ENCODE measurements around the gene CTNNA3. TPM values are rescaled to one million over a fixed set of nuclear protein-coding genes. Genes with fewer than 3 reads are reported as not detected.

CTNNA3 gene
- total RNA-seq, 1 experiment from 2014 or later = 0.02 TPM

DNA sequence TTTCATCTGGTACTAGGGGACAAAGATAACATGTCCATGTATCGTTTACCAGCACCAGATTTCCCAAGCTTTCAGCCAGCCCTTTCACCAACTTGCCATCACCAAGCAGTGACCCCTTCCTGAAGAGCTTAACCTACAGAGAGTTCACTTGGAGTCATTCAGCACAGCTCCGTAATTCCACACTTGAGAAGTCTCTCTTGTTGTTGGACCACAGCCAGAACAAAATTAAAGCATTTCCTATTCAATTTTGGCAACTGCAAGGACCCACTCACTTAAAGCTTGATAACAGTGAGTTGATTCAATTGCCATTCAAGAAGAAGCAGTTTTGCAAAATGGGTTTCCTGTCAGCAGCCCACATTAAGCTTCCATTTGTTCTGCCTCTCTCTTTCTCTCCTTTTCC lies 858.7 kb downstream of the CTNNA3 start:
- H3K27me3 Mint-ChIP-seq (ENCODE audit: insufficient read depth, unreplicated experiment) = no peaks in the 10 kb centered on the region
- no peaks in the 10 kb centered on the region for H3K9me3 Mint-ChIP-seq (ENCODE audit: unreplicated experiment)
- no peaks in the 10 kb centered on the region for H3K36me3 Mint-ChIP-seq (ENCODE audit: insufficient read depth, unreplicated experiment)
- intact Hi-C loops (cut with micrococcal nuclease) = no loop called here
- DNase-seq (ENCODE audit: unreplicated experiment) = no peak
- no peak overlapping the region for H3K4me3 Mint-ChIP-seq (ENCODE audit: unreplicated experiment)
- no peak overlapping the region for H3K27ac Mint-ChIP-seq (ENCODE audit: low read depth, unreplicated experiment)
- peaks cover 5% of the 10 kb centered on the region for H3K4me1 Mint-ChIP-seq (ENCODE audit: insufficient read depth, unreplicated experiment)
- ChIA-PET POLR2A (no interaction called here), CTCF (no interaction called here)
- TF ChIP-seq, protein P1, sequence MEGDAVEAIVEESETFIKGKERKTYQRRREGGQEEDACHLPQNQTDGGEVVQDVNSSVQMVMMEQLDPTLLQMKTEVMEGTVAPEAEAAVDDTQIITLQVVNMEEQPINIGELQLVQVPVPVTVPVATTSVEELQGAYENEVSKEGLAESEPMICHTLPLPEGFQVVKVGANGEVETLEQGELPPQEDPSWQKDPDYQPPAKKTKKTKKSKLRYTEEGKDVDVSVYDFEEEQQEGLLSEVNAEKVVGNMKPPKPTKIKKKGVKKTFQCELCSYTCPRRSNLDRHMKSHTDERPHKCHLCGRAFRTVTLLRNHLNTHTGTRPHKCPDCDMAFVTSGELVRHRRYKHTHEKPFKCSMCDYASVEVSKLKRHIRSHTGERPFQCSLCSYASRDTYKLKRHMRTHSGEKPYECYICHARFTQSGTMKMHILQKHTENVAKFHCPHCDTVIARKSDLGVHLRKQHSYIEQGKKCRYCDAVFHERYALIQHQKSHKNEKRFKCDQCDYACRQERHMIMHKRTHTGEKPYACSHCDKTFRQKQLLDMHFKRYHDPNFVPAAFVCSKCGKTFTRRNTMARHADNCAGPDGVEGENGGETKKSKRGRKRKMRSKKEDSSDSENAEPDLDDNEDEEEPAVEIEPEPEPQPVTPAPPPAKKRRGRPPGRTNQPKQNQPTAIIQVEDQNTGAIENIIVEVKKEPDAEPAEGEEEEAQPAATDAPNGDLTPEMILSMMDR (IDR thresholded peaks at IDR 0.05; ENCODE audit: unreplicated experiment) = no peak
- no TSS peak for BruUV-seq (replicated peaks)

DNA sequence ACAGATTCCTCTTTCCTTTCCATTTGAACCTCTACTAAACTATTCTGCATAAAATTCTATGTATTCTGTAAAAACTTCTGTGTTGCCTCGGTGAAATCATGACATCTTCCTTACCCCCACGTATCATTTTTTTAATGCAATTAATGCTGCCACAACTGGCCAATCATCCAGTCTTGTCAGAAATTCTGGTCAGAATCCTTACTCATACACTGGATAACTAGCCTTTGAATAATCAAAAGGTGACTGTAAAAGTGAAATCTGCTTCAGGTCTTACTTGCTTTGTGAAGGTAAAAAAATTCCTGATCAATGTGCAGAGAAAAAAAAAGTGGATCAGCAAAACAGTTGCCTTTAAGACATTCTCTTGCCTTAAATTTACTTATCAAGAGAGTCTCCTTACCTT lies 859.2 kb downstream of the CTNNA3 start:
- ChIA-PET POLR2A (no interaction called here), CTCF (interaction anchor here (0.6 kb wide), 1 partner anchor 758 kb away, joined by 3 read pairs; no protein-coding TSS in a partner anchor)
- Mint-ChIP-seq H3K9me3 (ENCODE audit: unreplicated experiment) (peaks cover under 1% of the 10 kb centered on the region), H3K27me3 (ENCODE audit: insufficient read depth, unreplicated experiment) (no peaks in the 10 kb centered on the region), H3K27ac (ENCODE audit: low read depth, unreplicated experiment) (no peak overlapping the region), H3K4me1 (ENCODE audit: insufficient read depth, unreplicated experiment) (peaks cover 5% of the 10 kb centered on the region), H3K36me3 (ENCODE audit: insufficient read depth, unreplicated experiment) (no peaks in the 10 kb centered on the region), H3K4me3 (ENCODE audit: unreplicated experiment) (no peak overlapping the region)
- no peak for DNase-seq (ENCODE audit: unreplicated experiment)
- no TSS peak for BruUV-seq (replicated peaks)
- intact Hi-C loops (cut with micrococcal nuclease) = no loop called here
- TF ChIP-seq, protein P1 (IDR thresholded peaks at IDR 0.05; ENCODE audit: unreplicated experiment) = no peak

DNA sequence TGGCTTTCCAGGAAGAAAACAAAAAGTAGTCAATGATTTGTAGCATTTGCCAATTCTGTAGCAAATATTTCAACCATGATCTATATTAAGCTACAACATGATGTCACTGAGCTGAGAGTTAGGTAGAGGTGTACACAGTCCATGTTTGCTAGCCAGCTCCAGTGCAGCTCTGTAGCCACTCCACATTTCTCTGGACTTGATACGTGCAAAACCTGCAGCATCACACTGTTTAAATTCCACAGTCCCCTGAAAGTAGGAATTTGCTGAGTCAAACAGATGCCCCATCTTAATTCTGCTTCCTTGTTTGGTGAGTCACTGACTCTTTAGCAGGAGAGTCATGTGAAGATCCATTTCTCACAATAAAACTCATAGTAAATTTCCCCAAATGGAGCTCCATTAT lies 859.9 kb downstream of the CTNNA3 start:
- ChIA-PET POLR2A (interaction anchor here (0.6 kb wide), 1 partner anchor 491 kb away, joined by 3 read pairs; no protein-coding TSS in a partner anchor), CTCF (interaction anchor here (0.6 to 0.7 kb wide), 3 partner anchors 8 to 765 kb away, joined by 3 to 5 read pairs (median 3); no protein-coding TSS in a partner anchor)
- H3K36me3 Mint-ChIP-seq (ENCODE audit: insufficient read depth, unreplicated experiment) = no peaks in the 10 kb centered on the region
- H3K4me1 Mint-ChIP-seq (ENCODE audit: insufficient read depth, unreplicated experiment) = peaks cover 5% of the 10 kb centered on the region
- H3K27me3 Mint-ChIP-seq (ENCODE audit: insufficient read depth, unreplicated experiment) = no peaks in the 10 kb centered on the region
- BruUV-seq (replicated peaks) = no TSS peak
- DNase-seq (ENCODE audit: unreplicated experiment) = peak; percentile 17
- no peak overlapping the region for H3K4me3 Mint-ChIP-seq (ENCODE audit: unreplicated experiment)
- no peak overlapping the region for H3K27ac Mint-ChIP-seq (ENCODE audit: low read depth, unreplicated experiment)
- TF ChIP-seq, protein P1 (IDR thresholded peaks at IDR 0.05; ENCODE audit: unreplicated experiment) = no peak
- intact Hi-C loops (cut with micrococcal nuclease) = no loop called here
- peaks cover 5% of the 10 kb centered on the region for H3K9me3 Mint-ChIP-seq (ENCODE audit: unreplicated experiment)

DNA sequence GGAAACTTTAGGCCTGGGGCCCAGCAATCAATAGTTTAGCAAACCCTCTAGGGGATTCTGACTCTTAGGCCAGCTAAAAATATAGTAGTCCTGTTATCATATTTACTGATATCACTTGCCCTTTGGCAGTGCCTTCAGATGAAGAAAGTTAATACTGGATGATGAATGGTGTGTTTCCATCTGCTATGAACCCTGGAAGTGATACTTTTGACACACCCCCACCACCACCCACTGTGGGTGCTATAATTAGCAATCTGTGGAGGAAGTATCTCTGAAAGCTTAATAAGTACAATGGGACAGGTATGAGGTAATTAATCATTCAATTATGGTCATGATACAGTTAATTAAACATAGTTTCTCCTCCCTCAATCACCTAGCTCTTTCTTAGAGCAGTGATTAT lies 860.6 kb downstream of the CTNNA3 start:
- DNase-seq (ENCODE audit: unreplicated experiment) = no peak
- ChIA-PET POLR2A (no interaction called here), CTCF (no interaction called here)
- TF ChIP-seq, protein P1 (IDR thresholded peaks at IDR 0.05; ENCODE audit: unreplicated experiment) = no peak
- no TSS peak for BruUV-seq (replicated peaks)
- Mint-ChIP-seq H3K27me3 (ENCODE audit: insufficient read depth, unreplicated experiment) (no peaks in the 10 kb centered on the region), H3K36me3 (ENCODE audit: insufficient read depth, unreplicated experiment) (no peaks in the 10 kb centered on the region), H3K4me1 (ENCODE audit: insufficient read depth, unreplicated experiment) (peaks cover 5% of the 10 kb centered on the region), H3K4me3 (ENCODE audit: unreplicated experiment) (no peak overlapping the region), H3K27ac (ENCODE audit: low read depth, unreplicated experiment) (no peak overlapping the region), H3K9me3 (ENCODE audit: unreplicated experiment) (peaks cover 5% of the 10 kb centered on the region)
- intact Hi-C loops (cut with micrococcal nuclease) = no loop called here
